A549 (cell line): ENCODE results near the gene ANK3. TPM values are rescaled to one million over a fixed set of nuclear protein-coding genes. Genes with fewer than 3 reads are reported as not detected.

ENCODE experiments used
- ATAC-seq, 2 experiments: fragments of 200-7000 bp in 1 of 2; fragments of >200 bp in 1 of 2; cut with Nextera tagmentation in 1 of 2; cut with Tn5 transposase in 1 of 2; 3 replicates each; pipeline versions ENCODE4 v1.8.0 to v1.9.1; 2018 to 2020; ENCODE audit warnings: mild to moderate bottlenecking in 1 of 2, moderate library complexity in 1 of 2
- CTCF ChIA-PET: fragments of 300-600 bp; sonication (Branson Sonifier 250); formaldehyde crosslinking; extraction: SDS; loops from one replicate; lab custom pipeline; 2021; ENCODE audit warnings: antibody characterized with exemption, inconsistent platforms; lab: Yijun Ruan, JAX
- POLR2A ChIA-PET: fragments of 350-600 bp; formaldehyde crosslinking; extraction: SDS; loops from one replicate; lab custom pipeline; 2021; ENCODE audit warnings: antibody characterized with exemption, inconsistent platforms; lab: Yijun Ruan, JAX
- DNase-seq, 2 experiments: peaks; one replicate each; pipeline versions ENCODE4 v3.0.0 to v3.0.0-alpha.2; 2011 to 2016; ENCODE audit warnings: low read depth in 1 of 2, low spot score in 1 of 2
- FAIRE-seq: peaks from 2 replicates; lab custom pipeline; 2011; peaks lifted over from hg19 to GRCh38; lab: Jason Lieb, UNC
- H3K27ac ChIP-seq, 2 experiments: fragments of >200 bp; sonication (Bioruptor Twin); formaldehyde crosslinking; 3 replicates each; pipeline ENCODE4 v1.5.1; 2016 to 2017
- H3K4me1 ChIP-seq: fragments of >200 bp; sonication (Bioruptor Twin); formaldehyde crosslinking; 3 replicates; pipeline ENCODE4 v1.6.1; 2016
- H3K4me2 ChIP-seq: fragments of >200 bp; sonication (Bioruptor Twin); formaldehyde crosslinking; 3 replicates; pipeline ENCODE4 v1.6.1; 2016
- H3K4me3 ChIP-seq: fragments of >200 bp; sonication (Bioruptor Twin); formaldehyde crosslinking; 3 replicates; pipeline ENCODE4 v1.5.1; 2016
- H3K9me3 ChIP-seq: fragments of >200 bp; sonication (Bioruptor Twin); formaldehyde crosslinking; 3 replicates; pipeline ENCODE4 v1.6.1; 2016
- ATOH8 ChIP-seq: fragments of 250-450 bp; sonication (Bioruptor Pico); IDR thresholded peaks from 2 replicates; pipeline ENCODE4 v1.5.0; 2020; ENCODE audit warnings: low read depth, mild to moderate bottlenecking, moderate library complexity
- BHLHE40 ChIP-seq: IDR thresholded peaks from 2 replicates; pipeline ENCODE4 v1.6.1; 2012; ENCODE audit warnings: low read depth, low read length, inconsistent platforms
- CHD2 ChIP-seq: fragments of 150-350 bp; IDR thresholded peaks from 2 replicates; pipeline ENCODE4 v1.6.1; 2014; ENCODE audit warnings: low read length; ENCODE audit not compliant: partially characterized antibody
- ELK1 ChIP-seq: fragments of 150-350 bp; IDR thresholded peaks from 2 replicates; pipeline ENCODE4 v1.6.1; 2014; ENCODE audit warnings: low read depth, mild to moderate bottlenecking, low read length
- ESRRA ChIP-seq: fragments of 150-350 bp; IDR thresholded peaks from 2 replicates; pipeline ENCODE4 v1.6.1; 2014; ENCODE audit warnings: mild to moderate bottlenecking, low read length, borderline replicate concordance
- FOSB ChIP-seq: fragments of 250-450 bp; sonication (Bioruptor Pico); IDR thresholded peaks from 2 replicates; pipeline ENCODE4 v1.5.0; 2020; ENCODE audit warnings: mild to moderate bottlenecking, moderate library complexity
- GATA3 ChIP-seq: IDR thresholded peaks from 2 replicates; pipeline ENCODE4 v1.6.1; 2012; ENCODE audit warnings: borderline replicate concordance
- HOXA7 ChIP-seq: fragments of 250-450 bp; sonication (Bioruptor Pico); IDR thresholded peaks from 2 replicates; pipeline ENCODE4 v1.5.0; 2020; ENCODE audit warnings: mild to moderate bottlenecking, moderate library complexity
- HOXB13 ChIP-seq: fragments of 250-450 bp; sonication (Bioruptor Pico); IDR thresholded peaks from 2 replicates; pipeline ENCODE4 v1.5.0; 2020; ENCODE audit warnings: low read depth, mild to moderate bottlenecking, moderate library complexity
- HOXB5 ChIP-seq: fragments of 250-450 bp; sonication (Bioruptor Pico); IDR thresholded peaks from 2 replicates; pipeline ENCODE4 v1.5.0; 2020; ENCODE audit warnings: mild to moderate bottlenecking, moderate library complexity
- JUN ChIP-seq, 2 experiments: fragments of >200 bp; sonication (Bioruptor Twin); formaldehyde crosslinking; IDR thresholded peaks; 2 replicates in 1 of 2; 3 replicates in 1 of 2; pipeline ENCODE4 v1.6.1; 2016 to 2017
- KDM1A ChIP-seq: fragments of 200-600 bp; sonication (generic); IDR thresholded peaks from 2 replicates; pipeline ENCODE4 v1.6.1; 2016; ENCODE audit warnings: low read depth, mild to moderate bottlenecking
- MAZ ChIP-seq: fragments of 150-350 bp; IDR thresholded peaks from 2 replicates; pipeline ENCODE4 v1.6.1; 2014; ENCODE audit warnings: antibody characterized with exemption, low read depth, low read length, borderline replicate concordance
- PBX3 ChIP-seq: IDR thresholded peaks from 2 replicates; pipeline ENCODE4 v1.6.1; 2012
- PHF8 ChIP-seq: fragments of 200-600 bp; sonication (generic); IDR thresholded peaks from 2 replicates; pipeline ENCODE4 v1.6.1; 2016; ENCODE audit warnings: low read depth, mild to moderate bottlenecking, antibody characterized with exemption, moderate library complexity, borderline replicate concordance
- POLR2AphosphoS2 ChIP-seq: conservative IDR thresholded peaks from 2 replicates; pipeline ENCODE4 v1.6.1; 2012; ENCODE audit warnings: low read length, improper control_type of control experiment, inconsistent platforms
- RAD21 ChIP-seq, 2 experiments: fragments of >200 bp in 1 of 2; sonication (Bioruptor Twin) in 1 of 2; formaldehyde crosslinking in 1 of 2; IDR thresholded peaks in 1 of 2; conservative IDR thresholded peaks in 1 of 2; 2 replicates in 1 of 2; 3 replicates in 1 of 2; pipeline ENCODE4 v1.6.1; 2012 to 2018; ENCODE audit warnings: inconsistent platforms in 1 of 2
- RARB ChIP-seq: fragments of 250-450 bp; sonication (Bioruptor Pico); IDR thresholded peaks from 2 replicates; pipeline ENCODE4 v1.8.0; 2021; ENCODE audit warnings: mild to moderate bottlenecking, moderate library complexity
- RCOR1 ChIP-seq: fragments of 150-350 bp; IDR thresholded peaks from 2 replicates; pipeline ENCODE4 v1.6.1; 2014; ENCODE audit warnings: antibody characterized with exemption, low read length, low read depth
- REST ChIP-seq: fragments of 200-600 bp; sonication (generic); IDR thresholded peaks from 2 replicates; pipeline ENCODE4 v1.6.1; 2016; ENCODE audit warnings: antibody characterized with exemption, mild to moderate bottlenecking, moderate library complexity
- RNF2 ChIP-seq: fragments of 200-600 bp; sonication (generic); IDR thresholded peaks from 2 replicates; pipeline ENCODE4 v1.6.1; 2016; ENCODE audit warnings: low read depth, mild to moderate bottlenecking, antibody characterized with exemption, moderate library complexity, borderline replicate concordance
- SREBF2 ChIP-seq: fragments of 450-650 bp; IDR thresholded peaks from 2 replicates; pipeline ENCODE4 v1.6.1; 2014; ENCODE audit warnings: mild to moderate bottlenecking, moderate library complexity
- ZC3H11A ChIP-seq: fragments of 450-650 bp; IDR thresholded peaks from 2 replicates; pipeline ENCODE4 v1.6.1; 2014; ENCODE audit warnings: antibody characterized with exemption, mild to moderate bottlenecking
- WGBS: methylation state at CpG from one replicate; pipeline ENCODE4 v1.1.6; 2017; ENCODE audit errors: missing lambda C conversion rate; 5-methylcytosine and 5-hydroxymethylcytosine counted together
- polyA plus RNA-seq, 4 experiments: library from polyadenylated mRNA; depleted of rRNA in 3 of 4; stranded (reverse); fragments of >200 nt; fragmentation: RNase III in 1 of 4; extraction: RNeasy Plus Mini Kit Qiagen cat#74134 plus additional on column Dnase treatment in 1 of 4; gene quantifications; 2 replicates in 3 of 4; 3 replicates in 1 of 4; pipeline ENCODE4 v1.2.3, GENCODE V29; 2011 to 2017

ANK3 gene
- polyA plus RNA-seq, 2 of the 4 experiments (the other 2 are of a cell fraction): 0.56 to 5.4 TPM

GRCh38 chr10:60042262-60042661 lies 347.4 kb downstream of the ANK3 start (continued):
- TF ChIP-seq ATOH8 (CRISPR knock-in tag): no peak
- TF ChIP-seq, all 56 proteins: peak for 0

- Histone ChIP-seq H3K27ac (no peak overlapping the region), H3K4me1 (no peaks in the 10 kb centered on the region), H3K9me3 (no peaks in the 10 kb centered on the region), H3K4me3 (no peak overlapping the region), H3K4me2 (no peak overlapping the region)
- ChIA-PET POLR2A (no interaction called here), CTCF (interaction anchor here (1.0 to 1.6 kb wide), 4 partner anchors 11 to 415 kb away, joined by 3 to 4 read pairs (median 4); no protein-coding TSS in a partner anchor)
- 74% methylated on average over 3 of the region's 3 CpGs for WGBS
- FAIRE-seq (no peak), ATAC-seq (no peak), DNase-seq (no peak)
- TF ChIP-seq SREBF2: no peak
- no peak for TF ChIP-seq RNF2
- no peak for TF ChIP-seq HOXB13 (CRISPR knock-in tag)
- no peak for TF ChIP-seq KDM1A
- TF ChIP-seq GATA3: no peak
- no peak for TF ChIP-seq BHLHE40
- no peak for TF ChIP-seq JUN (IDR thresholded peaks at IDR 0.05)
- no peak for TF ChIP-seq RCOR1
- TF ChIP-seq HOXB5 (CRISPR knock-in tag): no peak
- no peak for TF ChIP-seq REST
- no peak for TF ChIP-seq CHD2
- TF ChIP-seq FOSB (CRISPR knock-in tag): no peak
- no peak for TF ChIP-seq POLR2AphosphoS2
- TF ChIP-seq RAD21 (conservative IDR thresholded peaks at IDR 0.05 in 1 of 2, IDR thresholded peaks at IDR 0.05 in 1 of 2): no peak
These were observed 348.1 kb downstream of the ANK3 start for GRCh38 chr10:60041489-60042133.

GRCh38 chr10:60040014-60040662 lies 349.5 kb downstream of the ANK3 start:
- DNase-seq: no peak
- 49% methylated on average over 3 of the region's 3 CpGs for WGBS
- CTCF ChIA-PET: interaction anchor here (0.6 to 1.3 kb wide), 5 partner anchors 8 to 430 kb away, joined by 3 to 4 read pairs (median 4); no protein-coding TSS in a partner anchor
- no peaks in the 10 kb centered on the region for H3K4me1 ChIP-seq
- H3K27ac ChIP-seq: no peak overlapping the region
- H3K4me3 ChIP-seq: no peak overlapping the region
- POLR2A ChIA-PET: no interaction called here
- FAIRE-seq: no peak
- H3K9me3 ChIP-seq: no peaks in the 10 kb centered on the region
- no peak for TF ChIP-seq PBX3
- no peak for TF ChIP-seq GATA3
- no peak for TF ChIP-seq MAZ
- no peak for TF ChIP-seq KDM1A
- TF ChIP-seq ZC3H11A: no peak
- TF ChIP-seq RARB (CRISPR knock-in tag): no peak
- TF ChIP-seq ESRRA: no peak
- no peak for TF ChIP-seq PHF8
- no peak for TF ChIP-seq ELK1
- no peak for TF ChIP-seq RAD21 (conservative IDR thresholded peaks at IDR 0.05 in 1 of 2, IDR thresholded peaks at IDR 0.05 in 1 of 2)
- no peak for TF ChIP-seq HOXA7 (CRISPR knock-in tag)
- no peak overlapping the region for H3K4me2 ChIP-seq
- ATAC-seq: no peak
